HCT116 (cell line): ENCODE measurements around the gene KIAA2012. TPM values are rescaled to one million over a fixed set of nuclear protein-coding genes. Genes with fewer than 3 reads are reported as not detected.

Experiments used
- ATAC-seq: fragments of 200-7000 bp; cut with Tn5 transposase; 2 replicates; pipeline ENCODE4 v1.9.1; 2020; ENCODE audit warnings: mild to moderate bottlenecking, moderate library complexity
- BruUV-seq: library from RNA; stranded (reverse); fragments of 400-500 nt; replicated peaks from 2 replicates; lab custom pipeline; 2021; lab: Mats Ljungman, UMichigan
- CTCF ChIA-PET: fragments of 300-600 bp; sonication (Branson Sonifier 250); formaldehyde crosslinking; loops from one replicate; lab custom pipeline; 2021; ENCODE audit warnings: antibody characterized with exemption; lab: Charles Lee
- POLR2A ChIA-PET: fragments of 300-600, 350-600 bp; sonication (Branson Sonifier 250); formaldehyde crosslinking; loops from one replicate; lab custom pipeline; 2021; ENCODE audit warnings: antibody characterized with exemption; lab: Charles Lee
- RAD21 ChIA-PET, 2 experiments: fragments of 300-600 bp; sonication (Branson Sonifier 250); formaldehyde crosslinking; loops; one replicate each; lab custom pipeline; 2023; ENCODE audit warnings: low total read pairs in 2 of 2; ENCODE audit not compliant: uncharacterized antibody in 2 of 2, unreplicated experiment in 2 of 2, low non-redundant PET in 1 of 2; lab: Charles Lee
- DNase-seq: peaks from one replicate; pipeline ENCODE4 v3.0.0-alpha.2; 2010; ENCODE audit warnings: low read depth, low spot score
- H2AFZ ChIP-seq: fragments of 200-600 bp; shearing (Covaris generic), sonication (generic); 2 replicates; pipeline ENCODE4 v1.6.1; 2017; ENCODE audit warnings: low read depth, mixed run types, mixed read lengths, antibody characterized with exemption, low read length; ENCODE audit not compliant: poor library complexity, severe bottlenecking
- H3K27ac ChIP-seq: 2 replicates; pipeline ENCODE4 v1.5.1; 2012; ENCODE audit warnings: low read depth, low read length
- H3K27me3 ChIP-seq: fragments of 200-600 bp; sonication (generic); 2 replicates; pipeline ENCODE4 v1.6.1; 2016; ENCODE audit warnings: mixed run types, low read length, mixed read lengths; ENCODE audit not compliant: insufficient read depth
- H3K36me3 ChIP-seq, 2 experiments: fragments of 200-500 bp in 1 of 2; fragments of 200-600 bp in 1 of 2; sonication (Bioruptor generic) in 1 of 2; sonication (generic) in 1 of 2; 2 replicates each; pipeline versions ENCODE4 v1.5.1 to v1.6.1; 2014 to 2016; ENCODE audit warnings: low read length in 2 of 2, inconsistent platforms in 1 of 2, mixed read lengths in 1 of 2, mixed run types in 1 of 2; ENCODE audit not compliant: insufficient read depth in 2 of 2, control insufficient read depth in 1 of 2
- H3K4me1 ChIP-seq, 2 experiments: fragments of 200-600 bp in 1 of 2; sonication (generic) in 1 of 2; 2 replicates each; pipeline versions ENCODE4 v1.5.1 to v1.6.1; 2012 to 2017; ENCODE audit warnings: low read length in 2 of 2, inconsistent platforms in 1 of 2, mild to moderate bottlenecking in 1 of 2, mixed read lengths in 1 of 2, mixed run types in 1 of 2, moderate library complexity in 1 of 2; ENCODE audit not compliant: insufficient read depth in 2 of 2, control insufficient read depth in 1 of 2
- H3K4me2 ChIP-seq: fragments of 200-600 bp; sonication (generic); 2 replicates; pipeline ENCODE4 v1.6.1; 2017; ENCODE audit warnings: mixed run types, low read length, mixed read lengths
- H3K4me3 ChIP-seq, 2 experiments: fragments of 200-600 bp in 1 of 2; sonication (generic) in 1 of 2; replicated peaks in 1 of 2; 2 replicates each; pipeline ENCODE4 v1.5.1; 2011 to 2016; ENCODE audit warnings: low read length in 2 of 2, control low read depth in 1 of 2, low read depth in 1 of 2, mild to moderate bottlenecking in 1 of 2, mixed read lengths in 1 of 2, mixed run types in 1 of 2
- H3K79me2 ChIP-seq: fragments of 200-600 bp; sonication (generic); 2 replicates; pipeline ENCODE4 v1.6.1; 2017; ENCODE audit warnings: mild to moderate bottlenecking, mixed run types, low read length, moderate library complexity, mixed read lengths; ENCODE audit not compliant: insufficient read depth
- H3K9ac ChIP-seq: fragments of 200-600 bp; sonication (generic); 2 replicates; pipeline ENCODE4 v1.6.1; 2016; ENCODE audit warnings: low read length, mixed read lengths
- H3K9me2 ChIP-seq: fragments of 200-600 bp; sonication (generic), shearing (Covaris generic); 2 replicates; pipeline ENCODE4 v1.6.1; 2017; ENCODE audit warnings: mixed run types, mild to moderate bottlenecking, moderate library complexity; ENCODE audit not compliant: insufficient read depth
- H3K9me3 ChIP-seq, 2 experiments: fragments of 200-500 bp in 1 of 2; fragments of 200-600 bp in 1 of 2; sonication (Bioruptor generic) in 1 of 2; sonication (generic) in 1 of 2; 2 replicates each; pipeline ENCODE4 v1.6.1; 2014 to 2017; ENCODE audit warnings: low read length in 2 of 2, mixed read lengths in 2 of 2, inconsistent platforms in 1 of 2, low read depth in 1 of 2, mild to moderate bottlenecking in 1 of 2, mixed run types in 1 of 2, moderate library complexity in 1 of 2; ENCODE audit not compliant: control insufficient read depth in 1 of 2, insufficient read depth in 1 of 2
- H4K20me1 ChIP-seq: fragments of 200-600 bp; sonication (generic), shearing (Covaris generic); 2 replicates; pipeline ENCODE4 v1.6.1; 2017; ENCODE audit warnings: mixed run types, mild to moderate bottlenecking, moderate library complexity; ENCODE audit not compliant: insufficient read depth
- POLR2AphosphoS5 ChIP-seq: IDR thresholded peaks from 2 replicates; pipeline ENCODE4 v1.6.1; 2011; ENCODE audit warnings: mild to moderate bottlenecking, low read depth, low read length, moderate library complexity
- SRF ChIP-seq: IDR thresholded peaks from 2 replicates; pipeline ENCODE4 v1.6.1; 2012; ENCODE audit warnings: low read depth
- ZFX ChIP-seq: fragments of 450-650 bp; IDR thresholded peaks from 2 replicates; pipeline ENCODE4 v1.6.1; 2017
- intact Hi-C: fragments of 100-400 bp; cut with micrococcal nuclease; formaldehyde crosslinking; loops from 2 replicates; pipeline ENCODE4 v1.10.0; 2022
- total RNA-seq: library from RNA; stranded (reverse); gene quantifications from one replicate; pipeline ENCODE4 v1.2.1, GENCODE V29; 2021; ENCODE audit not compliant: unreplicated experiment

The KIAA2012 gene
- total RNA-seq, 1 experiment from 2014 or later, result not detected

DNA sequence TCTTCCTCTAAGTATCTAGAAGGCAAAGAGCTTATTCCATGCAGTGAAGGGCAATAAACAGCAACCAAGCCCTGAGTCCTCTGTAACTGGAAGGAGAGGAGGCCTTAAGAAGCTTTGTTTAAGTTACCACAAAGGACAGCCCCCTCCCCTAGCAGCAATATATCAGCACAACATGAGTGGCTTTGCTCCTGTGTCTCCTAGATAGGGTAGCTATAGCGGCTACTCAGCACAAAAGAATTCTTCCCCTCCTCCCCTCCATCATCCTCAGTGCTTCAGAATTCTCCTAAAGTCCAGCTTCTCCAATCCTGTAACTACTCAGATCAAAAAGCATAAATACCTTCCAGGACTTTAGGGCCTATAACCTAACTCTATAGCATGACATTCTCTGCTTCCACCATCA, 148.8 kb downstream of the KIAA2012 start:
- H3K4me1 ChIP-seq, result 0 out of 4 replicates have a peak, but pooled peaks cover 0 to 2% of the 10 kb centered on the region in 2 experiments
- H2AFZ ChIP-seq, result no peak overlapping the region
- no peak for TF ChIP-seq SRF
- no peak overlapping the region for H3K4me3 ChIP-seq
- H4K20me1 ChIP-seq, result peaks cover 13% of the 10 kb centered on the region; the same call in 1 of the 2 replicates
- BruUV-seq, result no TSS peak
- H3K9me2 ChIP-seq, result no peaks in the 10 kb centered on the region
- ChIA-PET POLR2A (no interaction called here), RAD21 (no interaction called here), CTCF (no interaction called here)
- peaks cover 7 to 10% of the 10 kb centered on the region in 2 experiments; a peak in 2 of 4 replicates for H3K36me3 ChIP-seq
- no peaks in the 10 kb centered on the region for H3K27me3 ChIP-seq
- no peak overlapping the region for H3K9ac ChIP-seq
- peaks cover 92% of the 10 kb centered on the region for H3K79me2 ChIP-seq
- intact Hi-C loops, result no loop called here
- H3K4me2 ChIP-seq, result no peak overlapping the region
- no peak overlapping the region for H3K27ac ChIP-seq
- no peak for DNase-seq
- no peaks in the 10 kb centered on the region for H3K9me3 ChIP-seq
- ATAC-seq, result no peak

GRCh38 chr2:202237787-202238233, 164.8 kb downstream of the KIAA2012 start:
- TF ChIP-seq ZFX (peak; percentile 66), POLR2AphosphoS5 (0 out of 2 replicates have a peak, but pooled peaks have one; percentile 19), SRF (no peak)
- peaks cover 3 to 17% of the 10 kb centered on the region in 2 experiments; a peak in 3 of 4 replicates for H3K4me1 ChIP-seq
- ChIA-PET CTCF (no interaction called here), RAD21 (no interaction called here), POLR2A (no interaction called here)
- H3K9me2 ChIP-seq, result no peaks in the 10 kb centered on the region
- no TSS peak for BruUV-seq
- H3K9me3 ChIP-seq, result no peaks in the 10 kb centered on the region
- H3K4me3 ChIP-seq, result peak overlapping the region; percentile 81 to 99
- peaks cover 55% of the 10 kb centered on the region for H3K79me2 ChIP-seq
- ATAC-seq (peak; percentile 68), DNase-seq (no peak)
- H3K27ac ChIP-seq, result peak overlapping the region; percentile 62
- H4K20me1 ChIP-seq, result 0 out of 2 replicates have a peak, but pooled peaks cover 9% of the 10 kb centered on the region
- peak overlapping the region; percentile 87 for H3K4me2 ChIP-seq
- peak overlapping the region; percentile 94 for H3K9ac ChIP-seq
- H3K27me3 ChIP-seq, result no peaks in the 10 kb centered on the region
- no peak overlapping the region for H2AFZ ChIP-seq
- no peaks in the 10 kb centered on the region for H3K36me3 ChIP-seq
- intact Hi-C loops, result loop anchor here (1.0 kb wide), 1 partner anchor 27 kb away; the partner anchor contains the start of gene NOP58
